ENCODE data around the gene MNT.

Gene MNT

DNA sequence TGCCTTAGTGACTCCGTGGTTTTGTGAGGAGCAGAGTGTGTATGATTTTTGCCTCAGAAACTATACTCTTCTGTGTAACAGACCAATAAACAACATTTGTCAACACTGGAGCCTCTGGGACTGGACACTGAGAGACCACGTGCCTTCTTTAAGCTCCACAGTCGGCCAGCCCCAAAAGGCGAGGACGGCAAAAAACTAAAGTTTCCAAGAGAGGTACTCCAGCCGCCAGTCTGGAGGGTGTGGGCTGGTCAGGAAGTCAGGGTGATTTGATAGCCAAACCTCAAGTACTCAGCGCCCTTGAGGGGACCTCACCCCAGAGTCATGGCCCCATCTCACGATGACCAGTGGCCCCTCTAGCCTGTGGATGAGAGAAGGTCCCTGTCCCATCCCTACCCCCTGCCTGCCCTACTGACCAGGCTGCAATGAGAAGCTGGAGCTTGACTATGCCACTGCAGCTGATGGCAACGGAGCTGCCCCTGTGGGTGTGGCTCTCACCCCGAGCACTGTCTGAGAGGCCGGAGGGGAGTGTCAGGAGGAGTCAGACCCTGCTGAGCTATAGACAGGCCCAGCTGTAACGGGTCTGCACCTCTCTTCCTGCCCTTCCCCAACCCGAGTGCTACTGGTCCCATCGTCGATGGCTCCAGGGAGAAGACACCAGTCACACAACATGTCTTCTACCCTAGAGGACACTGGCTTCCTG lies 19.8 kb downstream of the MNT start:
- DNase-seq (ENCODE audit: low spot score), result no peak

DNA sequence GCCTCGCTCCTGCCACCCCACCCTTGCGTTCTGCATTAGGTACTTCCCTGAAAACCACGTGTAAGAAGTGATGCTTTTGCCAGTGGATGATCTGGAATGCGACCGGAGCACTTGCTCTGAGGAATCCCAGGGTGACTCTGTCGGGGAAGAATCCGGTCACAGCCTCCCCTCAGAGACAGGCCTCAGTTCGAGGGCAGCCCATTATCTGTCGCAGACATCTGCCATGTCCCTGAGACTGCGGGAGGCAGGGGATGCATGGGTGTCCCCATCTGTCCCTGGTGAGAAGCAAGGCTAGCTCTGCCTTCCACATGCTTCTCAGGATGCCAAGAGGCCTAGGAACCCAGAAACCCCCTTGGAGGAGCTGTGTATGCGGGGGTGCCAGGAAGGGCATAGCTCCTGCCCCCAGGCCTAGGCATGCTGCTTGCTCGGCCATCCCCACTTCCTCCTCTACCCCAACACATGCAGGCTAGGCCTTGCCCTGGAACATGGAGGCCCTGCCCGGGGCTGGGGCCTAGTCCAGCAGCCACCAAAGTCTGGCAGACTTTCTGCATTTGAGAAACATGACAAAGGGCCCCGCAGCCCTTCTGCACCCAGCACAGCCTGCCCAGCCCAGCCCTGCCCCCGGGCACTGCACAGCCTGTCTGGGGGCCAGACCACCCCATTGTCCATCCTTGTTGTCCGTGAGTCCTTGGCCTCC lies 20.5 kb downstream of the MNT start:
- DNase-seq (ENCODE audit: low spot score), result peak; percentile 79

DNA sequence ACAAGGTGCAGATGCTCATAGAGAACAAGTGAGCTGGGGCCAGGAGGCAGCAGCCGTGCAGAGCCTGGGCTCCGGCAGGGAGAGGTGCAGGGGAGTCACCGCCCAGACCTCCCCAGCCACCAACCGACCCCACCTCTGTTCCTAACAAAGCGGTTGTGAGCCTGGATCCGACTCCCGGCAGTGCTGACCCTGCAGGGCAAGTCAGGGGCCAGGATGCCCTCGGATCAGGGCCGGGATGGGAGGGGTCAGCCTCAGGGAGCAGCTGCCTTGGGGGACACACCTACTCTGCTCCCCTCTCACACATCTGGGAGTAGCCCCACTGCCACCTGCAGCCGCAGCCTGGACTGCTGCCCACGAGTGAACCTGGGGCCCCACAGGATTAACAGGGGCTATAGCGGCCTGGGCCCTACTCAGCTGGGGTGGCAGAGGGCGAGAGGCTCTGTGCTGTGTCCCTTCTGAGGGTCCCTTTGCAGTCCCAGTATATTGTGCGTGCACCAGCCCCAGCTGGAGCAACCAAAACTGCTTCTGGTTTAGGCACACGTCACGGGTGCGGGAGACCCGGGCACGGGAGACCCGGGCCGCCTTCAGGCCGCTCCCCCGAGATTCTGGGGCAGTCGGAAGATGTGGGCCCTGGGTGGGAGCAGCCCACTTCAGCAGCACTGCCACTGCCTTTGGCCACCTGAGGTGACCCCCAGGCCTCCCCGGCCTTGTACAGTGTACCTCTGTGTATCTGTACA lies 21.2 kb downstream of the MNT start:
- DNase-seq (ENCODE audit: low spot score), result no peak

DNA sequence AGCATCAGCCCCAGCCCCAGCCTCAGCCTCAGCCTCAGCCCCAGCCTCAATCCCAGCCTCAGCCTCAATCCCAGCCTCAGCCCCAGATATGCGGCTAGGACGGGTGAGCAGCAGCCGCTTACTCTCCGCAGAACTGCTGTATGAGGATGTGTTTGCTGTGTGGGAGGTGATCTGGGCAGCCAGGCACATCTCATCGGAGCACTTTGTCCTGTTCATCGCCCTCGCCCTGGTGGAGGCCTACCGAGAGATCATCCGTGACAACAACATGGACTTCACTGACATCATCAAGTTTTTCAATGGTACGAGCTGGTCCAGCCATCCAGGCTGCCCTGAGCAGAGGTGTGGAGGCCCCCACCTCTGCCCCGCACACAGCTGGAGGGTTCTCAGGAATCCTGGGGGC lies 22.0 kb downstream of the MNT start:
- no peak for DNase-seq (ENCODE audit: low spot score)

DNA sequence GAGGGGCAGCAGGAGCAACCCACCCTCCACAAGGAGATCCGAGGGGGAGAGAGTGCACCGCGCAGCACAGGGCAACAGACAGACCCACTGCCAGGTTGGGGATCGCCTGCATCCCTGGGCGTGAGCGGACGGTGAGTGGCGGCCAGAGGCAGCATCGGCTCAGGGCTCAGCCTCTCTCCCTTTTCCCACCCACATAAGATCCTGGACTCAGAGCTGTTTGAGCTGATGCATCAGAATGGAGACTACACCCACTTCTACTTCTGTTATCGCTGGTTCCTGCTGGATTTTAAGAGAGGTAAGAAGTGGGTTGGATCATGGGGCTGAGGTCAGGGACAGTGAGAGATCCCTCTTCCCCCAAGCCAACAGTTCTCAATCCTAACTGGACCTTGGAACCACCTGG lies 23.2 kb downstream of the MNT start:
- DNase-seq (ENCODE audit: low spot score), result no peak

DNA sequence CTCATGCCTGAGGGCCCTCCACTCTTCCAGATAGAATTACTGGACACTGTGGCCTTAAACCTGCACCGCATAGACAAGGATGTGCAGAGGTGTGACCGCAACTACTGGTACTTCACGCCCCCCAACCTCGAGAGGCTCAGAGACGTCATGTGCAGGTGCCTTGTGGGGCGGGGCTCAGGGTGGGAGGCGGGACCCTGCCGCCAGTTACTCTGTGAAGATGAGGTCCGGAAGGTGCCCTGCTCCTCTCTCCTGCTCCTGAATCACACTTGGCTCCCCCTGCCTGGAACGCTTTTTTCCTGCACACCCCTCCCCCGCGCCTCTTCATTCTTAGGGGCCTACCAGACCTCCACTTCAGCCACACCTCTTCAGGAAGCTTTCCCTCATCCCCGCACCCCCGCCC lies 24.8 kb downstream of the MNT start:
- no peak for DNase-seq (ENCODE audit: low spot score)

DNA sequence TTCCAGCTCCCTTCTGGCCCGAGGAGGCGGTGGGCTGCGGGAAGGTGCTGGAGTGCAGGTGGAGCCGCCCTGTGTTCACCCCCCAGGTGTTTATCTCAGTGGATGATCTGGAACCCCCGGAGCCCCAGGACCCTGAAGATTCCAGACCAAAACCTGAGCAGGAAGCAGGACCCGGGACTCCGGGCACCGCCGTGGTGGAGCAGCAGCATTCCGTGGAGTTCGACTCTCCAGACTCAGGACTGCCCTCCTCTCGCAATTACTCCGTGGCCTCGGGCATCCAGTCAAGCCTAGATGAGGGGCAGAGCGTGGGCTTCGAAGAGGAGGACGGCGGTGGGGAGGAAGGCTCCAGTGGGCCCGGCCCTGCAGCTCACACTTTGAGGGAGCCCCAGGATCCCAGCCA lies 25.5 kb downstream of the MNT start:
- no peak for DNase-seq (ENCODE audit: low spot score)

DNA sequence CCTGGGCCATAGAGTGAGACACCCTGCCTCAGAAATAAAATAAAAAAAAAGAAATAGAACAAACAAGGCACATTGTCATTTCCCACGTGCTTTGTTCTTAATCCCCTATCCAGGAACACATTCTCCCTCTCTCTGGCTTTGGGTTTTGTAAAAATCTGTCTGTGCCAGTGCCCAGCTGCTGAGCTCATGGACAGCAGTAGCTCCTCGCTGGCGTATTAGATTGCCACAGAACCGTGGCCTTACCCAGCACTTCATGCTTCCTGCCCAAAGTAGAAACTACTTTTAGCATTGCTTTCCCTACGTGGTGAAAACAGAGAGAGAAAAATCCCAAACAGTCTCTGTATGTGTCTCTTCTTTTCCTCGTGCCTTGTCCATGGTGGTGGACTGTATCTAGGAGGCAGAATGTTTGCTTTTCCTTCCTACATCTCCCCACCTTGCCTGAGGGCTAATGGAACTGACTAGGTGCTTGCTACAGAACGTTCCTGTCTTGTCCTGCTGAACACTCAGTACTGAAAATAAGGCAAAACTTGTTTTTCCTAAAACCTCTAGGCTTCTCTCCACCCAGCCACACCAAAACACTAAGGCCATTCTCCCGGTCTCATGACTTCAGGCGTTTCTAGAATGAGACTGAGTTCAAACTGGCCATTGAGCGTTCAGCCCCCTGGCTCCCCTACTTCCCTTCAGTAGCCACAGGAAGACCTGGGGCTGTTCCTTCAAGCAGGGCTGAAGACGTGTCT lies 26.1 kb downstream of the MNT start:
- no peak for DNase-seq (ENCODE audit: low spot score)

DNA sequence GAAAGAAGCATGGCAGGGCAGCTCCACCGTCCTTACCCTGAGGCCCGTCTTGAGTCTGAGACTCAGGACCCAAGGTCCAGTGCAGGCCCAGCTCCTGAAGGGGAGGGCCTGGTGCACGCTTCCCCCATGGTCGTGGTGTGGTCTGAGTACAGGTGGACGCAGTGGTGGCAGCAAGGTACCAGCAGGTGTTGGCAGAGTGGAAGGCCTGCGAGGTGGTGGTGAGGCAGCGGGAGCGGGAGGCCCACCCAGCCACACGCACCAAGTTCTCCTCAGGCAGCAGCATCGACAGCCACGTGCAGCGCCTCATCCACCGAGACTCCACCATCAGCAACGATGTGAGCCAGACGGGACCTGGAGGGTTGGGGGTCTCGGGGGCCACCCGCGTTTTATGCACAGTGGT lies 27.7 kb downstream of the MNT start:
- no peak for DNase-seq (ENCODE audit: low spot score)

DNA sequence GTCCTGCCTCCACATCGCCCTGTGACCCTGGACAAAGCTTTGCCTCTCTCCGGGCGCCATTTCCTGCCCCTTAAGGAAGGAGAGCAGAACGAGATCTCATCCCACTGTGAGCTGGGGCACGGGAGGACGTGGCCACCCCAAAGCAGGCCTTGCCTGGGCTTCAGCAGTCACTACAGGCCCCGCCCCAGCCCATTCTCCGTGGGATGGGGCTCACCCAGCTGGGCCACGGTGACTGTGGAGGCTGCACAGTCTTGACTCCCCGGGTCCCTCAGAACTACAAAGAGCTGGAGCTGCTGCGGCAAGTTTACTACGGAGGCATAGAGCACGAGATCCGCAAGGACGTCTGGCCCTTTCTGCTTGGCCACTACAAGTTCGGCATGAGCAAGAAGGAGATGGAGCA lies 28.2 kb downstream of the MNT start:
- no peak for DNase-seq (ENCODE audit: low spot score)

DNA sequence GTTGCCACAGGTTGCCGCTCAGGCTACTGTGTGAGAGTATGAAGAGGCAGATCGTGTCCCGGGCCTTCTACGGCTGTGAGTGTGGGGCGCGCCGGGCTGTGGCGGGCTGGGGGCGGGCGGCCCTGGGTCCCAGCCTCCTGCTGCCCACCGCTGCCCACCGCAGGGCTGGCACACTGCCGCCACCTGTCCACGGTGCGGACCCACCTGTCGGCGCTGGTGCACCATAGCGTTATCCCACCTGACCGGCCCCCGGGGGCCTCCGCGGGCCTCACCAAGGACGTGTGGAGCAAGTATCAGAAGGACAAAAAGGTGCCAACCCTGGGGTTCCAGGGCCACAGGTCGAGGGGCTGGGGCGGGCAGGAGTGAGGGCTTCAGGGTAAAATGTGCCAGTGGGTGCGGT lies 28.7 kb downstream of the MNT start:
- DNase-seq (ENCODE audit: low spot score), result no peak

DNA sequence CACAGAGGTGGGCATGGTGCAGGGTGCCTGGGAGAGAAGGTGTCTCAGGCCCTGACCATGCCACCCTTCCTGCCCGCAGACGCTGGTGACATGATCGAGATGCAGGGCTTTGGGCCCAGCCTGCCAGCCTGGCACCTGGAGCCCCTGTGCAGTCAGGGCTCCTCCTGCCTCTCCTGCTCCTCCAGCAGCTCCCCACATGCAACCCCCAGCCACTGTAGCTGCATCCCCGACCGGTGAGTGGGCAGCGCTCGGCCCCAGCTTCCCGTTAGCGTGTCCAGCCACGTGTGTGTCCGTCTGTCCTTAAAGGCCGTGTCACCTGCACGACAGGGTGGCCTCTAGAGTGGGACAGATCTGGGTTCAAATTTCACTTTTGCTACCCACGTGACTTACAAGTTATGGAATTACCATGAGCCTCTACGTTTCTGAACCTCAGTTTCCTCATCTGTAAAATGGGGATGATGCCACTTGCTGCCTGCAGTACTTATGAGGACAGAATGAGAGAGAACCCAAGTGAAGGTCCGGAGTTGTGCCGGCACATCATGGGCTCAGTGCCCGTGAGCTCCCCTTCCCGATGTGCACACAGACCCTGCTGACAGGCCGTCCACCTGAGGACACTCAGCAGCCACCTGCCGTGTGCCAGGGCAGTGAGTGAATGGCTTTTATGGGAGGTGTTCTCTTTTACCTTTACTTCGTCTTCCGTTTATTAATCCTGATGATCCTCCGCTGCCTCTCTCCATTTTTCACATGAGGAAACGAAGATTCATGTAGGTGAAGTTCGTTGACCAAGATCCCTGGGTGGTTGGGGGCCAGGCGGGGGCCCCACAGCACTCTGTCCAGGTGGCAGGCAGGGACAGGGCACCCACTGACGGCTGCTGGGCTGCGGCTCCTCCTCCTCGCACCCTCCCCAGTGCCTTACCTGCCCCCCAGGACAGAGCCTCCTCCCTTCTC lies 29.4 kb downstream of the MNT start:
- DNase-seq (ENCODE audit: low spot score), result no peak

DNA sequence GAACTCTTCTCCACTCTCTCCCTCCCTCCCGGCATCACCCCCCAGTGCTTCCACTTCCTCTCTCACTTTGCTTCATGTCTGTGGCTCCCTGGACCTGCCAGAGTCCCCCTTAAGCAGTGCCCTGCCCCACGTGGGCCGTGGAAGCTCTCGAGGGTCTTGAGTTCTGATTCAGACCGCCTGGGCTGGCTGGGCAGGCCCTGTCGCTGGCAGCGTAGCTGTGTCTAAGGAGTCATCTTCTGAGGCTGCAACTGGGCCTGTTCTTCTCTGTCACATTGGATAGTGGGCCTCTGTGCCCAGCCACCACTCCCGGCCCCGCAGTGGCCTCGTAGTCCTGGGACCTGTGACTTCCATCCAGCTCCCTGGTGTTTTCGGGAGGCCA lies 30.7 kb downstream of the MNT start:
- DNase-seq (ENCODE audit: low spot score), result no peak

DNA sequence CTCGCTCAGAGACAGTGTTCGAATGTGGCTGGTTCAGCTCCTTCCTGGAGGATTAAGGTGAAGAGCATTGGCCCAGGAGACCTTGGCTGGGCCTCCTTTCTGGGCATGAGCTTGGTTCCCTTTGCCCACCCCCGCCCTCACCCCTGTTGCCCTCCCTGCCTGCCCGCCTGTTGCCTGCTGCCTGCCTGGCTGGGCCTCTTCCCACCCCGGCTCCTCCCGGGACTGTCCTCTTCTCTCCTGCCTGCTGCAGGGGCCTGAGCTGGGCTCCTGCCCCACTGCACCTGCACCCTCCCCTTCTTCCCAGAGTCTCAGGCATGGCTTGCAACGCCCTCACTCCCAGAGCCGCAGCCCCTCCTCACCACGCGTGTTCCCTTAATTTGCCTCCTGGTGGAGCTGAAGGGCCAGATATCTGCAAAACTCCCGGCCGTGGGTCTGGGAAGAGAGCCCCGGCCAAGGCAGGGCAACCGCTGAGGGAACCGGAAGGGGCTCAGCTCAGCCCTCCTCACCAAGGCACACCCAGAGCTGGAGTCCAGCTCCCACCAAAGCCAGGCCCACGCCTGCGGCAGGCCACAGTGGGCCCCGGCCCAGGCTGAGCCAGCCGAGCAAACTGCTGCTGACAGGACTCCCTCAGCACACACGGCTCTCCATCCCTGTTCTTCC lies 31.2 kb downstream of the MNT start:
- peak; percentile 51 for DNase-seq (ENCODE audit: low spot score)

DNA sequence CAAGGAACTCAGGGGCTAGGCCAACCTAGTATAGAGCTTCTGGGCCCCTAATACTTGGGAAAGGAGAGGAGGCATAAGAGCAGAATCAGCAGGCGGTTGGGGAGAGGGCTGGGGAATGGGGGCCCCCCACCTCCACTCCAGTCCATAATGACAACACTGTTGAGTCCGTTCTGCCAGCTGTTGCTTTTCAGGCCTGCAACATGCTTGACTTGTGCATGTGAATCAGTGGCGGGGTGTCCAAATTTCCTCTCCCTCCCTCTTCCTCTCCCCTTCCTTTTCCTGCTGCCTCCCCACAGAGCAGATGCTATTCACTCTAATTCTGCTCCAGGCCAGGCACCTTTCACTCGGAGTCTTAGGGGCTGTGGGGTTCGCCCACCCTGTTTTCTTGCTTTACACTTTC lies 31.8 kb downstream of the MNT start:
- DNase-seq (ENCODE audit: low spot score), result no peak

DNA sequence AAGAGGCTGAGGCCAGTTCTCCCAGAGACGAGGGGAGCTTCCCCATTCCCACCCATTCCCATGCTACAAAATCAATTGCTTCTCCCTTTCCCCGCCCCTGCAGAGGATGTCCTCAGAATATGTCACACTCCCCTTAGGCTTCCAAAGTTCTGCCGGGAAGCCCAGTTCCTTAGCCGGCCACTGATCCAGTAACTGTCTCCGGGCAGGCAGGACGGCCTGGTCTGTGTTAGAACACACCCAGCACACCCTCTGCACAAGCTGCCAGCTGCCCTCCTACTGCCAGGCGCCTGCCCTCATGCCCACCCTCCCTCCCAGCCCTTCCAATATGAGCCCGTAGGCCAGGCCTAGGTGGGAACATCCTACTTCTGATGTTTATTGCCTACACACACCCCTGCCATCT lies 32.5 kb downstream of the MNT start:
- DNase-seq (ENCODE audit: low spot score), result no peak

DNA sequence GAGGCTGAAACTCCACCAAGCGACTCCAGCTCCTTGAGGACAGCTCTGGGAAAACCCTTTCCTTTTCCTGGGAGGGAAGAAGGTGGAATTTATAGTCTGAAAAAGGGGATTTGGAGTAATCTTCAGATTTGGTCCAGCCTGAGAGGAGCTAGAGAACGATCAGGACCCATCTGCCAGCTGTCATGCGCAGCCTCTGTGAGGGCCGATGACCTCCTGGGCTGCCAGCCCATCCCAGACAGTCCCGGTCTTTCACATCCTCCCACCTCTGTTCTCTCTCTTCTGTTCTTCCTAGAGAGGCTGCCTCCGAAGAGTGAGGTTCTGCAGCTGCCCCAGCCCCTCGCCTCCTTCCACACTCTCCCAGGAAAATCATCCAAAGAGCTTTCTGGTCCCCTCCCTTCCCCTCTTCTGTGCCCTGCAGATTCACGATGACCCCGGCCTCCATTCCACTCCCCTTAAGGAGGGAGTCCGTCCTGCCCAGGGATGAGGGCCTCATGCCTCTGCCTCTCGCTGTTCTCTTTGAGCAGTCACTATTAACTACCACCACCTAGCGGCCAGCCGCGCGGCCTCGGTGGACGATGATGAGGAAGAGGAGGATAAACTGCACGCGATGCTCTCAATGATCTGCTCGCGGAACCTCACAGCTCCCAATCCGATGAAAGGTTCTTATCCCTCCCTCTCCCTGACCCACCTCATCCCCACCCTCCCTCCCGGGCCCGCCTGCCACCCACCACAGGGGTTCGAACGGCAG lies 33.9 kb downstream of the MNT start:
- no peak for DNase-seq (ENCODE audit: low spot score)

DNA sequence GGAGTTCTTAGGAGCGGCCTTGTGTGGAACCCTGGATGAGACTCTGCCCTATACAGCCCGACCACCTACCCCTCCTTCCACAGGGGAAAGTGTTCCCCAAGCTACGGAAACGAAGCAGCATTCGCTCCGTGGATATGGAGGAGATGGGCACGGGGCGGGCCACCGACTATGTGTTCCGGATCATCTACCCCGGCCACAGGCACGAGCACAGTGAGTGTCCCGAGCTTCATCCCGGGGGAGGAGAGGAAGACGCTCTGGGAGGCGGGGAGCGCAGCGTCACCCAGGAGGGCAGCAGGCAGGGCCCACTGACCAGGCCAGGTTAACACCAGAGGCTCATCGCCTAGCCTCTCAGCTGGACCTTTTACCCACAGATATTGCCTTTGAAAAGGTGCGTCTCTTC lies 35.7 kb downstream of the MNT start:
- no peak for DNase-seq (ENCODE audit: low spot score)

DNA sequence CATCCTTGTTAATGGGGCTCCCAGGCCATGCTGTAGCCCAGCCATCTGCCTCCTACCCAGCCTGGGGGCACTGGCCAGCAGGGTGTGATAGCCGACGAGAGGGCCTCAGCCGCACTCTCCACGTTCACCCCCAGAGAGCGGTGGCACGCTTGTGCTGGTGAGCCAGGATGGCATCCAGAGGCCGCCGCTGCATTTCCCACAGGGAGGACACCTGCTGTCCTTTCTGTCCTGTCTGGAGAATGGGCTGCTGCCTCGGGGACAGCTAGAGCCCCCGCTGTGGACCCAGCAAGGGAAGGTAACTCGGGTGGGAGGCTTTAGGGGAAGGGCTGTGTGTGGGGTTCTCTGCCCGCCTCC lies 36.1 kb downstream of the MNT start:
- no peak for DNase-seq (ENCODE audit: low spot score)

Data from SK-N-DZ (cell line).